MCF 10A (cell line): ENCODE data around the gene FER. TPM values are rescaled to one million over a fixed set of nuclear protein-coding genes. Genes with fewer than 3 reads are reported as not detected.

ENCODE experiments used
- BruUV-seq: library from RNA; stranded (reverse); fragments of 400-500 nt; replicated peaks from 2 replicates; lab custom pipeline; 2021; lab: Mats Ljungman, UMichigan
- CTCF ChIA-PET: fragments of 300-600 bp; sonication (Branson Sonifier 250); formaldehyde crosslinking; extraction: SDS; loops from one replicate; lab custom pipeline; 2021; ENCODE audit warnings: antibody characterized with exemption, inconsistent platforms; lab: Yijun Ruan, JAX
- POLR2A ChIA-PET: fragments of 300-600, 350-650 bp; sonication (Branson Sonifier 250); formaldehyde crosslinking; extraction: SDS; loops from one replicate; lab custom pipeline; 2020; ENCODE audit warnings: antibody characterized with exemption, inconsistent platforms; lab: Yijun Ruan, JAX
- DNase-seq: peaks from one replicate; pipeline ENCODE4 v3.0.0-alpha.2; 2018; ENCODE audit not compliant: unreplicated experiment
- H3K27ac Mint-ChIP-seq: one replicate; pipeline ENCODE4 v1.8.0; 2022; ENCODE audit warnings: mild to moderate bottlenecking, low read depth, mixed read lengths; ENCODE audit not compliant: unreplicated experiment
- H3K27me3 Mint-ChIP-seq: one replicate; pipeline ENCODE4 v1.8.0; 2022; ENCODE audit warnings: mixed read lengths; ENCODE audit not compliant: insufficient read depth, unreplicated experiment
- H3K36me3 Mint-ChIP-seq: one replicate; pipeline ENCODE4 v1.8.0; 2022; ENCODE audit warnings: mild to moderate bottlenecking, moderate library complexity, mixed read lengths; ENCODE audit not compliant: insufficient read depth, unreplicated experiment
- H3K4me1 Mint-ChIP-seq: one replicate; pipeline ENCODE4 v1.8.0; 2022; ENCODE audit warnings: mixed read lengths; ENCODE audit not compliant: insufficient read depth, unreplicated experiment
- H3K4me3 Mint-ChIP-seq: one replicate; pipeline ENCODE4 v1.8.0; 2022; ENCODE audit warnings: mild to moderate bottlenecking, moderate library complexity, mixed read lengths; ENCODE audit not compliant: unreplicated experiment
- H3K9me3 Mint-ChIP-seq: one replicate; pipeline ENCODE4 v1.8.0; 2022; ENCODE audit warnings: mixed read lengths; ENCODE audit not compliant: unreplicated experiment
- CTCF ChIP-seq: fragments of 200-600 bp; IDR thresholded peaks from one replicate; pipeline ENCODE4 v1.8.0; 2022; ENCODE audit warnings: antibody characterized with exemption, mild to moderate bottlenecking; ENCODE audit not compliant: unreplicated experiment
- intact Hi-C: fragments of 100-400 bp; cut with micrococcal nuclease; formaldehyde crosslinking; loops from 2 replicates; pipeline ENCODE4 v1.14.1; 2022
- total RNA-seq: library from RNA; stranded (reverse); gene quantifications from 2 replicates; pipeline ENCODE4 v1.2.3, GENCODE V29; 2022

FER gene
- total RNA-seq, 1 experiment from 2014 or later, result 71.1 TPM

GRCh38 chr5:108997720-108998119 lies 250.0 kb downstream of the FER start:
- CTCF ChIA-PET, result interaction anchor here (1.0 kb wide), 1 partner anchor 23 kb away, joined by 4 read pairs; no protein-coding TSS in a partner anchor
- Mint-ChIP-seq H3K36me3 (peaks cover 31% of the 10 kb centered on the region), H3K27ac (no peak overlapping the region), H3K9me3 (peaks cover 14% of the 10 kb centered on the region), H3K4me1 (no peaks in the 10 kb centered on the region), H3K27me3 (no peaks in the 10 kb centered on the region), H3K4me3 (no peak overlapping the region)
- intact Hi-C loops, result no loop called here
- no peak for TF ChIP-seq CTCF
- DNase-seq, result no peak
- no TSS peak for BruUV-seq
- POLR2A ChIA-PET, result interaction anchor here (1.1 kb wide), 1 partner anchor 10 kb away, joined by 3 read pairs; no protein-coding TSS in a partner anchor

DNA sequence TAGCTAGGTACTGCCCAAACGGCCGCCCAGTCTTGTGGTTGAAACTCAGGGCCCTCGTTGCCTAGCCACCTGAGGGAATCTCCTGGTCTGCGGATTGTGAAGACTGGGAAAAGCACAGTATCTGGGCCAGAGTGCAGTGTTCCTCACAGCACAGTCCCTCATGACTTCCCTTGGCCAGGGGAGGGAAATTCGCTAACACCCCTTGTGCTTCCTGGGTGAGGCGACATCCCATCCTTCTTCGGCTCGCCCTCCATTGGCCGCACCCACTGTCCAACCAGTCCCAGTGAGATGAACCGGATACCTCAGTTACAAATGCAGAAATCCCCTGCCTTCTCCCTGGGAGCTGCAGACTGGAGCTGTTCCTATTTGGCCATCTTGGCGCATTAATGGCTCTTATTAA lies 250.5 kb downstream of the FER start:
- DNase-seq, result no peak
- BruUV-seq, result no TSS peak
- peaks cover 14% of the 10 kb centered on the region for H3K9me3 Mint-ChIP-seq
- H3K27ac Mint-ChIP-seq, result no peak overlapping the region
- H3K4me3 Mint-ChIP-seq, result no peak overlapping the region
- H3K36me3 Mint-ChIP-seq, result peaks cover 31% of the 10 kb centered on the region
- intact Hi-C loops, result no loop called here
- TF ChIP-seq CTCF, result no peak
- no peaks in the 10 kb centered on the region for H3K27me3 Mint-ChIP-seq
- H3K4me1 Mint-ChIP-seq, result no peaks in the 10 kb centered on the region
- ChIA-PET POLR2A (interaction anchor here (1.1 kb wide), 1 partner anchor 9 kb away, joined by 3 read pairs; no protein-coding TSS in a partner anchor), CTCF (interaction anchor here (1.0 kb wide), 1 partner anchor 23 kb away, joined by 4 read pairs; no protein-coding TSS in a partner anchor)

DNA sequence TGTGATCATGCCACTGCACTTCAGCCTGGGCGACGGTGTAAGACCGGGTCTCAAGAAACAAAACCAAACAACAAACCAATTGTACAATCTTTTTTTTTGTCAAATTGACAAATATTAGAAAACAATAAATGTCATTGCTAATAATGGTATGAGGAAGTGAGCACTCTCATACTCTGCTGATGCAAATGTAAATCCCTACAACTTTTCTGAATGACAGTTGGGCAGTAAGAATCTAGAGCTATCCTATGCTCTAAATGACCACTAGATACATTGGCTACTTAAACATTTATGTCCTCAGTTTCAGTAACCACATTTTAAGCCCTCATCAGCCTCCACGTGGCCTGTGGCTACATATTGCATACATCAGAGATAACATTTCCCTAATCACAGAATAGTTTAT lies 256.2 kb downstream of the FER start:
- no peak overlapping the region for H3K4me3 Mint-ChIP-seq
- H3K36me3 Mint-ChIP-seq, result peaks cover 4% of the 10 kb centered on the region
- no peaks in the 10 kb centered on the region for H3K4me1 Mint-ChIP-seq
- ChIA-PET CTCF (no interaction called here), POLR2A (no interaction called here)
- H3K27me3 Mint-ChIP-seq, result no peaks in the 10 kb centered on the region
- intact Hi-C loops, result no loop called here
- H3K9me3 Mint-ChIP-seq, result no peaks in the 10 kb centered on the region
- no peak overlapping the region for H3K27ac Mint-ChIP-seq
- TF ChIP-seq CTCF, result no peak
- BruUV-seq, result no TSS peak
- no peak for DNase-seq

DNA sequence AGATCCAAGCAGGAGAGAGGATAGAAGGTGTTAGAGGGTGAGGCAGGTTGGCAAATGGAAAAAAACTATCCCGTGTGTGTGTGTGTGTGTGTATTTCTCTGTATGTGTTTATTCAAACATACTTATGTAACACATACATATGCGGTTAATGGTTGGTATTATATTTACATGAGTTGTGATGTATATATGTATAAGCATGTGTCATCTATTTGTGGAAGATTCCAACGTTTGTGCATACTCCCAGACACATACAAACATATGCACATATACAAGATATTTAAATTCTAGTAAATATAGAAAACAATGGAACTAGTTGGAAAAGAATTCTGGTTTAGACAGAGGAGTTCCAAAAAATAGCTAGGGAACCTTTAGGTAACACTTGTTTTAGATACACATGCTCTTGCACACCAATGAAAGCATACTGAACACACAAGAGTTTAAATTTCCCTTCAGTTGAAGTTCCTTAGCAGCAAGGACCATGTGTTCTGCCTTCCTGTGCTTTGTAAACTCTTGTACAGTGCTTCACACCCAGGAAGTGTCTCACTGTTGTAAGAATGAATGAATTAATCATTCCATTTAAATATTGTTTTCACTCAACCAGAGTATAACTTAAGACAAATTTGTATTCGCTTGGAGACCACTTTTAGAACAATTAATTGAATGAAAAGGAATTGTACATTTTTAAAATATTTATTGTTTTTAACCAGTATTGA lies 257.8 kb downstream of the FER start:
- BruUV-seq, result no TSS peak
- CTCF ChIA-PET, result no interaction called here
- H3K4me3 Mint-ChIP-seq, result no peak overlapping the region
- DNase-seq, result no peak
- H3K36me3 Mint-ChIP-seq, result peaks cover 11% of the 10 kb centered on the region
- H3K4me1 Mint-ChIP-seq, result no peaks in the 10 kb centered on the region
- no peak overlapping the region for H3K27ac Mint-ChIP-seq
- H3K9me3 Mint-ChIP-seq, result no peaks in the 10 kb centered on the region
- intact Hi-C loops, result no loop called here
- POLR2A ChIA-PET, result interaction anchor here (0.7 kb wide), 1 partner anchor 276 kb away, joined by 6 read pairs; no protein-coding TSS in a partner anchor
- H3K27me3 Mint-ChIP-seq, result no peaks in the 10 kb centered on the region
- TF ChIP-seq CTCF, result no peak
